ENCODE measurements around the gene MUC3A.

- TF ChIP-seq, protein P1, sequence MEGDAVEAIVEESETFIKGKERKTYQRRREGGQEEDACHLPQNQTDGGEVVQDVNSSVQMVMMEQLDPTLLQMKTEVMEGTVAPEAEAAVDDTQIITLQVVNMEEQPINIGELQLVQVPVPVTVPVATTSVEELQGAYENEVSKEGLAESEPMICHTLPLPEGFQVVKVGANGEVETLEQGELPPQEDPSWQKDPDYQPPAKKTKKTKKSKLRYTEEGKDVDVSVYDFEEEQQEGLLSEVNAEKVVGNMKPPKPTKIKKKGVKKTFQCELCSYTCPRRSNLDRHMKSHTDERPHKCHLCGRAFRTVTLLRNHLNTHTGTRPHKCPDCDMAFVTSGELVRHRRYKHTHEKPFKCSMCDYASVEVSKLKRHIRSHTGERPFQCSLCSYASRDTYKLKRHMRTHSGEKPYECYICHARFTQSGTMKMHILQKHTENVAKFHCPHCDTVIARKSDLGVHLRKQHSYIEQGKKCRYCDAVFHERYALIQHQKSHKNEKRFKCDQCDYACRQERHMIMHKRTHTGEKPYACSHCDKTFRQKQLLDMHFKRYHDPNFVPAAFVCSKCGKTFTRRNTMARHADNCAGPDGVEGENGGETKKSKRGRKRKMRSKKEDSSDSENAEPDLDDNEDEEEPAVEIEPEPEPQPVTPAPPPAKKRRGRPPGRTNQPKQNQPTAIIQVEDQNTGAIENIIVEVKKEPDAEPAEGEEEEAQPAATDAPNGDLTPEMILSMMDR (IDR thresholded peaks at IDR 0.05 in 4 of 5, conservative IDR thresholded peaks at IDR 0.05 in 1 of 5), result no peak
- TF ChIP-seq POLR2A (IDR thresholded peaks at IDR 0.05), result no peak
Observed at GRCh38 chr7:100969066-100969615, 19.8 kb downstream of the MUC3A start, which contains the start of gene MUC12.
